ENCODE data around the gene WIZ. TPM values are rescaled to one million over a fixed set of nuclear protein-coding genes. Genes with fewer than 3 reads are reported as not detected.
A peak's percentile ranks its signal among the peaks of the same experiment; 100 is the strongest.

The WIZ gene
- total and polyA plus RNA-seq, 9 of the 15 experiments (the other 6 are each of a cell fraction or from before 2014, with no cell fraction given) = 0.06 to 37.5 (median 4.8) TPM

DNA sequence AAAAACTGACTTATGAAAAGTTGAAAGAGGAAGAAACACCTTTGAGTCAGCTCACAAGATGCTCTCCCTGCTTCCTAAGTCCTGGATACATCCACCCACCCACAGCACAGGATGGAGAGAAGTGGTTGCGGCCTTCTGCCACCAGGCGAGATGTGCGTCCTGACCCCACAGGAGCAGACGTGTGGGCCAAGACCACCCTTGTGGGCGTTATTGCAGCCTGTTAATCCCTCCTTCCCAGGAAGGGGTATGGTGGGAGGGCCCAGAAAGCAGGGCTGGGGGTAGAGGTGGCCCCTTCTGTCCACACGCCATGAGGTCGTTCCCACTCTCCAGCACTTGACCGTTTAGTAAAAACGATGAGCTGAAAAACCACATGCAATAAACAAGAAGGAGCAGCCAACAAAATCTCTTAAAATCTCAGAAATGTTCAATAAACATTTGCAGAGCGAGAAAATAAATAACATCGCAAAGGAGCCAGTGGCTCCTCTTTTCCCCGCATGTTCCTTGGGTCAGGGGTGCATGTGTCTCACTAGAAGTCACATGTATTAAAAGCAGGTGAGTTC lies 28.5 kb downstream of the WIZ start:
- no peak overlapping the region for H2AFZ ChIP-seq (ENCODE audit: low read depth, low read length)
- H3K4me3 ChIP-seq = no peak overlapping the region
- no peak for ATAC-seq
- peaks cover 27% of the 10 kb centered on the region for H3K79me2 ChIP-seq (ENCODE audit: control insufficient read depth, insufficient read depth, low read length)
- TF ChIP-seq GABPA (tag; conservative IDR thresholded peaks at IDR 0.05; ENCODE audit: low read depth) (no peak), BCOR (IDR thresholded peaks at IDR 0.05) (no peak), TCF7L2 (IDR thresholded peaks at IDR 0.05; ENCODE audit: low read depth, low read length) (no peak), MTA3 (IDR thresholded peaks at IDR 0.05; ENCODE audit: borderline replicate concordance) (no peak)
- TF ChIP-seq, protein P1, sequence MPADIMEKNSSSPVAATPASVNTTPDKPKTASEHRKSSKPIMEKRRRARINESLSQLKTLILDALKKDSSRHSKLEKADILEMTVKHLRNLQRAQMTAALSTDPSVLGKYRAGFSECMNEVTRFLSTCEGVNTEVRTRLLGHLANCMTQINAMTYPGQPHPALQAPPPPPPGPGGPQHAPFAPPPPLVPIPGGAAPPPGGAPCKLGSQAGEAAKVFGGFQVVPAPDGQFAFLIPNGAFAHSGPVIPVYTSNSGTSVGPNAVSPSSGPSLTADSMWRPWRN (IDR thresholded peaks at IDR 0.05; ENCODE audit: low read depth) = no peak
- TF ChIP-seq, protein P2, sequence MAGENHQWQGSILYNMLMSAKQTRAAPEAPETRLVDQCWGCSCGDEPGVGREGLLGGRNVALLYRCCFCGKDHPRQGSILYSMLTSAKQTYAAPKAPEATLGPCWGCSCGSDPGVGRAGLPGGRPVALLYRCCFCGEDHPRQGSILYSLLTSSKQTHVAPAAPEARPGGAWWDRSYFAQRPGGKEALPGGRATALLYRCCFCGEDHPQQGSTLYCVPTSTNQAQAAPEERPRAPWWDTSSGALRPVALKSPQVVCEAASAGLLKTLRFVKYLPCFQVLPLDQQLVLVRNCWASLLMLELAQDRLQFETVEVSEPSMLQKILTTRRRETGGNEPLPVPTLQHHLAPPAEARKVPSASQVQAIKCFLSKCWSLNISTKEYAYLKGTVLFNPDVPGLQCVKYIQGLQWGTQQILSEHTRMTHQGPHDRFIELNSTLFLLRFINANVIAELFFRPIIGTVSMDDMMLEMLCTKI (IDR thresholded peaks at IDR 0.05; ENCODE audit: partially characterized antibody) = no peak
- in situ Hi-C loops (cut with MboI) (no loop called here), intact Hi-C loops (cut with micrococcal nuclease) (no loop called here)
- peak overlapping the region in 1 of 2 experiments; percentile 14; a peak in 1 of 4 replicates for H3K9ac ChIP-seq (ENCODE audit: insufficient read depth in 1 of 2, low read depth in 2 of 2, low read length in 2 of 2)
- WGBS (ENCODE audit: insufficient coverage, low coverage, missing lambda C conversion rate) = 92% methylated on average over 12 of the region's 12 CpGs
- peaks cover 51% of the 10 kb centered on the region for H3K36me3 ChIP-seq (ENCODE audit: control insufficient read depth, insufficient read depth, low read length)
- H3K27me3 ChIP-seq (ENCODE audit: control insufficient read depth in 2 of 2, insufficient read depth in 2 of 2, low read length in 2 of 2) = no peaks in the 10 kb centered on the region
- no peak for FAIRE-seq
- DNase-seq (ENCODE audit: extremely low read depth in 1 of 4, low spot score in 3 of 4) = no peak
- H3K9me3 ChIP-seq (replicated peaks; ENCODE audit: control insufficient read depth, insufficient read depth, low read depth, low read length) = no peaks in the 10 kb centered on the region
- peaks cover 12 to 28% of the 10 kb centered on the region in 2 experiments; a peak in 4 of 5 replicates for H3K4me1 ChIP-seq (replicated peaks in 1 of 2; ENCODE audit: control insufficient read depth in 2 of 2, insufficient read depth in 2 of 2, low read length in 2 of 2)
- ChIA-PET POLR2A (interaction anchor here (0.7 to 6.8 kb wide), 5 partner anchors 9 to 134 kb away, joined by 3 to 54 read pairs (median 6); no protein-coding TSS in a partner anchor), CTCF (ENCODE audit: low intra/inter-chr PET ratio) (no interaction called here)
- H3K9me1 ChIP-seq (ENCODE audit: control insufficient read depth, insufficient read depth, low read length) = peaks cover 4% of the 10 kb centered on the region
- H3K4me2 ChIP-seq (ENCODE audit: insufficient read depth, low read length) = no peak overlapping the region
- BruUV-seq (replicated peaks) = no TSS peak
- no peak overlapping the region for H3K27ac ChIP-seq (ENCODE audit: extremely low read depth, low read depth, low read length)
- H4K20me1 ChIP-seq (replicated peaks; ENCODE audit: control insufficient read depth, insufficient read depth, low read length) = peaks cover 7% of the 10 kb centered on the region

Data from K562 (cell line).